VCaP (cell line): ENCODE measurements around the gene ASB1.
"Not testable (repeated sequence)": the region's sequence is repeated elsewhere in the genome, so short reads cannot be mapped to it uniquely, and the experiment has no call there.

Experiments used
- H3K27ac ChIP-seq: fragments of 450-650 bp; 2 replicates; pipeline ENCODE4 v1.5.1; 2017
- TF ChIP-seq, protein P1 (sequence below): fragments of 450-650 bp; conservative IDR thresholded peaks from 2 replicates; pipeline ENCODE4 v1.5.1; 2017; ENCODE audit warnings: mild to moderate bottlenecking, moderate library complexity

ASB1 gene

DNA sequence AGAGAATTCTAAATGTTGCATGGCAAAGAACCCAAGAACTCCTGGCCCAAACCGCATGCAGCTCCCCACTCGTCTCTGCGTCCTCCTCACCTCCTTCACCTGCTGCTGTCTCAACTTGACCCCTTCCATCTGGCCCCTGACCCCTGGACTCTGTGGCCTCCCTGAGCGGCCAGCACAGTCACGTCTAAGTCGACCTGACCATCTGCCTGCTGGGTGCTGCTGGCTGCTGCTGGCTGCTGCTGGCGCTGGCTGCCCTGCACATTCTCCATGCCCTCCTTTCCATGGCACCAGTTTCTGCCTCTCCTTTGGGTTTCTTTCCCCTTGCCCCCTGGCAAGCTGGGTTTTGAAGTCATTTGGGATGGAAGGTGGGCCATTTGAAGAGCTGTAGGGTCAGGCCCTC is 30.1 kb upstream of the ASB1 start:
- TF ChIP-seq, protein P1, sequence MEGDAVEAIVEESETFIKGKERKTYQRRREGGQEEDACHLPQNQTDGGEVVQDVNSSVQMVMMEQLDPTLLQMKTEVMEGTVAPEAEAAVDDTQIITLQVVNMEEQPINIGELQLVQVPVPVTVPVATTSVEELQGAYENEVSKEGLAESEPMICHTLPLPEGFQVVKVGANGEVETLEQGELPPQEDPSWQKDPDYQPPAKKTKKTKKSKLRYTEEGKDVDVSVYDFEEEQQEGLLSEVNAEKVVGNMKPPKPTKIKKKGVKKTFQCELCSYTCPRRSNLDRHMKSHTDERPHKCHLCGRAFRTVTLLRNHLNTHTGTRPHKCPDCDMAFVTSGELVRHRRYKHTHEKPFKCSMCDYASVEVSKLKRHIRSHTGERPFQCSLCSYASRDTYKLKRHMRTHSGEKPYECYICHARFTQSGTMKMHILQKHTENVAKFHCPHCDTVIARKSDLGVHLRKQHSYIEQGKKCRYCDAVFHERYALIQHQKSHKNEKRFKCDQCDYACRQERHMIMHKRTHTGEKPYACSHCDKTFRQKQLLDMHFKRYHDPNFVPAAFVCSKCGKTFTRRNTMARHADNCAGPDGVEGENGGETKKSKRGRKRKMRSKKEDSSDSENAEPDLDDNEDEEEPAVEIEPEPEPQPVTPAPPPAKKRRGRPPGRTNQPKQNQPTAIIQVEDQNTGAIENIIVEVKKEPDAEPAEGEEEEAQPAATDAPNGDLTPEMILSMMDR: no peak
- no peak overlapping the region for H3K27ac ChIP-seq

GRCh38 chr2:238397356-238397755 is 29.4 kb upstream of the ASB1 start:
- TF ChIP-seq, protein P1: no peak
- H3K27ac ChIP-seq: no peak overlapping the region

DNA sequence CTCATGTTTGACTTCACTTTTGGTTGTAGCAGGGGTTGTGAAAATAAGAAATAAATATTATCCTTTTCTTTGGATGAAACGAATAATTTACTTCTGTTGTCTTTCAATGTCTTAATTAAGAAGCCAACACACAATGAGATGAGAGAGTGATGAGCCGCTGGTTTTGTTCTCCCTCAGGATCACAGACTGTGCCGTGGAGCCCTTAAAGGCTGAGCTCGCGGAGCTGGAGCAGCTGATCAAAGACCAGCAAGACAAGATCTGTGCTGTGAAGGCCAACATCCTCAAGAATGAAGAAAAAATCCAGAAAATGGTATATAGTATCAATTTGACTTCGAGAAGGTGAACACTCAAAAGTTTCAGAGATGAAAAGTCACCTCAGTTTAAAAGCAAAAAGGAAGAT is 28.1 kb upstream of the ASB1 start:
- TF ChIP-seq, protein P1: no peak
- H3K27ac ChIP-seq: no peak overlapping the region

DNA sequence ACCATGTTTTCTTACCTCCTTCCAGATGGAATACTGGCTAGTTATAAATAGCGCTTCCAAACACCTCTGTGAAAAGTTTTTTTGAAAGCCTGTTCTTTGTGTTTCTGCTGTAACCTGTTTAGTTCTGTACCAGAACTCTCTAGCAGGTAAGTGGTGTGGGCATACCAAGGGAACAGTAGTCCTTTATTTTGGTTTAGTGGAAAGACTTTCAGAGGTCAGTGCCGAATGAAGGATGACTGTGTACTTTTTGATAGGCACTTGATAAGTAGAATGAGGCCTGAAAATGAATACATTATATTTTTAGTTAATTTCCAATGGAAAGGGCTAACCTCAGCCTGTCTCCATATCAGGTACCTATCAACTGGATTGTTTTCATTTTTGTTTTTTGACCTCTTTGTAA is 27.6 kb upstream of the ASB1 start:
- no peak overlapping the region for H3K27ac ChIP-seq
- TF ChIP-seq, protein P1: no peak

- TF ChIP-seq, protein P1: no peak
- no peak overlapping the region for H3K27ac ChIP-seq
These were observed 25.2 kb upstream of the ASB1 start for GRCh38 chr2:238401551-238401950.

DNA sequence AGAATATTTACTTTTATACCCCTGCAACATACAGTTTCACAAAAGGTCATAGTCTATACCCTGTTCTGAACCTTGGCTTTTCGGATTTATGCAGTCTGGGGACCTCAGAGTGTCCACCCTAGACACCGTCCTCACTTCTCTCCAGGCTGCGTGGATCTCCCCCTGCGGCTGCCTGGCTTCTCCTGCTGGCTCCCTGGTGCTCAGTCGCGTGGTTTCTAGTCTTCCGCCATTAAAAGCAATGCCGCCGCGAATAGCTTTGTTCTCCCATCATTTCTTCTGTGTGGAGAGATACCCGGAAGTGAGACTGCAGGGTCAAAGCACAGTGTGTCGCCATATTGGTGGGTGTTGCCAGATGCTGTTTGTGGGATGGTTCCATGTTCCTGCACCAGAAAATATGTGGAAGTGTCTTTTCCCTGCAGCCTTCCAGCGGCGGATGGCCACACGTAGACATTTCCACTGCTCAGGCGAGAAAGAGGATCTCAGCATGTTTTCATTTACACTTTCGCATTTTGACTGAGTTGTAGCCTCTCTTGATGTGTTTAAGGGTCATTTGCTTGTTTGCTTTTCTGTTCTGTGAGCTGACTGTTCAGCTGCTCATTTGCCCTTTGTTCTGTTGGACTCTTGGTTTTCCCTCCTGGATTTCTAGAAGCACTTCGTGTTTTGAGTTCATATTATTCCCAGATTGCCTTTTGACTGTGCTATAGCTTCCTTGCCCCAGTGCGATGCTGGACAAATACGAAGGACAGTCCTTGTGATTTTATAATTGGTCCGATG is 22.9 kb upstream of the ASB1 start:
- TF ChIP-seq, protein P1: no peak
- no peak overlapping the region for H3K27ac ChIP-seq

- TF ChIP-seq, protein P1: no peak
- no peak overlapping the region for H3K27ac ChIP-seq
These were observed 22.1 kb upstream of the ASB1 start for GRCh38 chr2:238404406-238405216.

DNA sequence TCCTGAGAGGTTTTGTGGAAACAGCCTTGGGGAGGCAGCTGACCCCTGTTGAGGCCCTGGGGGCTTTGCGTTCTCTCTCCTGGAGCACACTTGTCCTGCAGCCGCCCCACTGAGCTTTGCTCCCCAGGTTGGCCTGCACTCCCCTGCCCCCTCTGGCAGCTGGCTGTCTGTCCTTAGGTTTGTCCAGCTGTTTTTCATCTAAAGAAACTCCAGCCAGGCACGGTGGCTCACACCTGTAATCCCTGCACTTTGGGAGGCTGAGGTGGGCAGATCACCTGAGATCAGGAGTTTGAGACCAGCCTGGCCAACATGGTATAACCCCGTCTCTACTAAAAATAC is 21.5 kb upstream of the ASB1 start:
- H3K27ac ChIP-seq: not testable (repeated sequence)
